Measurements from ENCODE around the gene LDLRAD1. TPM values are rescaled to one million over a fixed set of nuclear protein-coding genes. Genes with fewer than 3 reads are reported as not detected.

Gene LDLRAD1
- total RNA-seq, 1 experiment from 2014 or later: 1.6 TPM

GRCh38 chr1:54053745-54054437, 35.9 kb upstream of the LDLRAD1 start:
- BruUV-seq (replicated peaks): TSS peak; percentile 60
- POLR2A ChIA-PET (ENCODE audit: unreplicated experiment): interaction anchor here (0.5 kb wide), 1 partner anchor 168 kb away, joined by 3 read pairs; no protein-coding TSS in a partner anchor
- Histone ChIP-seq H3K9me3 (ENCODE audit: insufficient read depth, low read depth) (no peaks in the 10 kb centered on the region), H3F3A (ENCODE audit: insufficient read depth, low read depth) (0 out of 2 replicates have a peak, but pooled peaks cover 4% of the 10 kb centered on the region), H3K27ac (peak overlapping the region; percentile 25; the same call in 1 of the 2 replicates), H3K4me2 (peak overlapping the region; percentile 88), H4K20me1 (ENCODE audit: insufficient read depth) (peaks cover 3% of the 10 kb centered on the region; the same call in 1 of the 2 replicates), H3K79me2 (ENCODE audit: low read depth) (peaks cover 37% of the 10 kb centered on the region), H3K36me3 (ENCODE audit: low read depth) (0 out of 2 replicates have a peak, but pooled peaks cover 3% of the 10 kb centered on the region), H3K4me1 (replicated peaks; ENCODE audit: insufficient read depth) (peaks cover 20% of the 10 kb centered on the region), H3K4me3 (peak overlapping the region; percentile 85), H2AFZ (peak overlapping the region; percentile 97), H3K9me2 (ENCODE audit: insufficient read depth) (no peaks in the 10 kb centered on the region), H3K27me3 (ENCODE audit: insufficient read depth, low read depth) (no peaks in the 10 kb centered on the region)
- TF ChIP-seq, protein P1, sequence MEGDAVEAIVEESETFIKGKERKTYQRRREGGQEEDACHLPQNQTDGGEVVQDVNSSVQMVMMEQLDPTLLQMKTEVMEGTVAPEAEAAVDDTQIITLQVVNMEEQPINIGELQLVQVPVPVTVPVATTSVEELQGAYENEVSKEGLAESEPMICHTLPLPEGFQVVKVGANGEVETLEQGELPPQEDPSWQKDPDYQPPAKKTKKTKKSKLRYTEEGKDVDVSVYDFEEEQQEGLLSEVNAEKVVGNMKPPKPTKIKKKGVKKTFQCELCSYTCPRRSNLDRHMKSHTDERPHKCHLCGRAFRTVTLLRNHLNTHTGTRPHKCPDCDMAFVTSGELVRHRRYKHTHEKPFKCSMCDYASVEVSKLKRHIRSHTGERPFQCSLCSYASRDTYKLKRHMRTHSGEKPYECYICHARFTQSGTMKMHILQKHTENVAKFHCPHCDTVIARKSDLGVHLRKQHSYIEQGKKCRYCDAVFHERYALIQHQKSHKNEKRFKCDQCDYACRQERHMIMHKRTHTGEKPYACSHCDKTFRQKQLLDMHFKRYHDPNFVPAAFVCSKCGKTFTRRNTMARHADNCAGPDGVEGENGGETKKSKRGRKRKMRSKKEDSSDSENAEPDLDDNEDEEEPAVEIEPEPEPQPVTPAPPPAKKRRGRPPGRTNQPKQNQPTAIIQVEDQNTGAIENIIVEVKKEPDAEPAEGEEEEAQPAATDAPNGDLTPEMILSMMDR (conservative IDR thresholded peaks at IDR 0.05): no peak
- no peak for TF ChIP-seq EZH2 (IDR thresholded peaks at IDR 0.05; ENCODE audit: low read depth)
- CTCF ChIA-PET: interaction anchor here (0.6 kb wide), 2 partner anchors 62 to 436 kb away, joined by 3 to 7 read pairs; no protein-coding TSS in a partner anchor
- intact Hi-C loops (cut with micrococcal nuclease; ENCODE audit: unreplicated experiment): loop anchor here (1.0 to 5.0 kb wide), 6 partner anchors 37 to 727 kb away; partner anchors contain the start of genes LRP8 and SSBP3
- DNase-seq: no peak

GRCh38 chr1:54052934-54053744, 35.2 kb upstream of the LDLRAD1 start, which contains the start of the genes TCEANC2 and TMEM59:
TCEANC2 (plus strand) TSS chr1:54053608; CDS start chr1:54054423, 815 bp downstream.
TMEM59 (minus strand) TSS chr1:54053204; CDS start chr1:54053188, 16 bp downstream.
- H3K9me2 ChIP-seq (ENCODE audit: insufficient read depth): no peaks in the 10 kb centered on the region
- DNase-seq: peak; percentile 97 to 99
- peaks cover 45% of the 10 kb centered on the region for H3K79me2 ChIP-seq (ENCODE audit: low read depth)
- H3F3A ChIP-seq (ENCODE audit: insufficient read depth, low read depth): 0 out of 2 replicates have a peak, but pooled peaks cover 8% of the 10 kb centered on the region
- peaks cover 27% of the 10 kb centered on the region for H3K4me1 ChIP-seq (replicated peaks; ENCODE audit: insufficient read depth)
- peak within 1 kb of the TSS; percentile 35 for H3K27ac ChIP-seq
- TF ChIP-seq, protein P1 (conservative IDR thresholded peaks at IDR 0.05): no peak
- no peak for TF ChIP-seq EZH2 (IDR thresholded peaks at IDR 0.05; ENCODE audit: low read depth)
- no TSS peak for BruUV-seq (replicated peaks)
- intact Hi-C loops (cut with micrococcal nuclease; ENCODE audit: unreplicated experiment): loop anchor here (1.0 to 5.0 kb wide), 6 partner anchors 36 to 726 kb away; partner anchors contain the start of genes LRP8 and SSBP3
- 0 out of 2 replicates have a peak, but pooled peaks cover 3% of the 10 kb centered on the region for H3K36me3 ChIP-seq (ENCODE audit: low read depth)
- no peaks in the 10 kb centered on the region for H3K27me3 ChIP-seq (ENCODE audit: insufficient read depth, low read depth)
- ChIA-PET CTCF (interaction anchor here (1.1 kb wide), 1 partner anchor 94 kb away, joined by 5 read pairs; no protein-coding TSS in a partner anchor), POLR2A (ENCODE audit: unreplicated experiment) (interaction anchor here (0.5 to 0.6 kb wide), 5 partner anchors 152 to 1385 kb away, joined by 3 to 8 read pairs (median 4); partner anchors contain the start of gene YIPF1)
- H3K9me3 ChIP-seq (ENCODE audit: insufficient read depth, low read depth): no peaks in the 10 kb centered on the region
- H4K20me1 ChIP-seq (ENCODE audit: insufficient read depth): peaks cover 9% of the 10 kb centered on the region; the same call in 1 of the 2 replicates
- peak within 1 kb of the TSS; percentile 96 for H3K4me2 ChIP-seq
- H2AFZ ChIP-seq: peak within 1 kb of the TSS; percentile 97
- H3K4me3 ChIP-seq: peak within 1 kb of the TSS; percentile 85
